GM21529 (cell line): ENCODE results near the gene NCLN.
"Not testable (repeated sequence)": the region's sequence is repeated elsewhere in the genome, so short reads cannot be mapped to it uniquely, and the experiment has no call there.

ENCODE experiments used
- ATAC-seq: cut with Tn5 transposase; IDR thresholded peaks from one replicate; pipeline ENCODE4 v1.9.1; 2021; ENCODE audit not compliant: unreplicated experiment

Gene NCLN

GRCh38 chr19:3185461-3186159 lies at the start of gene NCLN:
TSS of gene NCLN (plus strand) at chr19:3185930. CDS start at chr19:3186031, 101 bp downstream.
- peak; percentile 68 for ATAC-seq

GRCh38 chr19:3135961-3136683 lies 49.6 kb upstream of the NCLN start, which contains the start of gene GNA15:
TSS of gene GNA15 (plus strand) at chr19:3136033. CDS start at chr19:3136451, 418 bp downstream.
- no peak for ATAC-seq

GRCh38 chr19:3136684-3137055 lies 49.1 kb upstream of the NCLN start:
- ATAC-seq, result no peak

- no peak for ATAC-seq
Measured at GRCh38 chr19:3137119-3137518, 48.6 kb upstream of the NCLN start.

DNA sequence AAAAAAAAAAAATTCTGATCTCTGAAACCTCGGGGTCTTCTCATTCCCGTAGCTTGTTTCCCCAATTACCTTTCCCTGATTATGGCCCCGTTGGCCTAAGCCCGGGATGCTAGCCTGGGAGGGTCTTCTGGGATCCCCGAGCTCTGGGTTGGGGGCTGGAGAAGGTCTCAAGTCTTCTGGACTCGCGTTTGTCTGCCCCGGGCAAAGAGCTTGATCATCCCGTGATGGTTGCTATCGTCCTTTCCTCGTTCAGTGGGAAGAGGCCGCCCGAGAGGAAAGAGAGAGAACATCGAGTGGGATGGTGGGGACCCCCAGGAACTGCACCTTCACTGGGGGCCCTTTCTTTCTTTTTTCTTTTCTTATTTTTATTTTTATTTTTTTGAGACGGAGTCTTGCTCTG lies 47.5 kb upstream of the NCLN start:
- ATAC-seq, result no peak

DNA sequence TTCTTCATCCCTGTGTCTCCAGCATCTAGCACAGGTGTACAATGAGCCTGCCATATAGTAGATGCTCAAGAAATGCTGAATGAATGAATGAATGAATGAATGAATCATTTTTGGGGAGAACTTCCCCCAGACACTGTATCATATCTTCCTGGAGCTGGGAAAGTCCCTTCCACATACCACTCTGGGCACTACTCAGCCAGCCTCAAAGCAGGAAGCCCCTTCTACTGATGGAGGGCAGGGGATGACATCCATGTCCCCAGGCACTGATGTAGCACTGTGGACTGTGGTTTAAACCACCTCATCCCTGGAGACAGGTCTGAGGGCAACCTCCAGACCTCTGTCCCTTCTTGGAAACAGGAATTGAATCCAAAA lies 45.1 kb upstream of the NCLN start:
- ATAC-seq, result no peak

- no peak for ATAC-seq
Measured at GRCh38 chr19:3142292-3142670, 43.4 kb upstream of the NCLN start.

DNA sequence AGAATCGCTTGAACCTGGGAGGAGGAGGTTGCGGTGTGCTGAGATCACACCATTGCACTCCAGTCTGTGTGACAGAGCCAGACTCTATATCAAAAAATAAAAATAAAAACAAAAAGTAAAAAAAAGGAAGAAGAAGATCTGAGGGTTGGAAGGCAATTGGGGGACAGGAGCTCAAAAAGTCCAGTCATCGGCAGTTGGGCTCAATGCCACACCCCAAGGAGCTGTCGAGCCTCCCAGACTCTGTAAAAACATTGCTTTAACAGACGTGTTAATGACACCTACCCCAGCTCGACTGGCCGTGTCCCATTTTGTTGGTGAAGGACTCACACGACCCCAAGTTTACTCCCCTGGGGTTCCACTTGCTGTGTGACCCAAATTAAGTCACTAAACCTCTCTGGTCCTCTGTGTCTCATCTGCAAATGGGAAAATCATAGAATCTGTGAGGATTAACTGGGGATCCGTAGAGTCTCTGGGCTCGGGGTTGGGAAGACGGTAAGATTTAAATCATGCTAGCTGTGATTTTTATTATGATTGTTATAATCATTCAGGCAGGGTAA lies 42.9 kb upstream of the NCLN start:
- no peak for ATAC-seq

DNA sequence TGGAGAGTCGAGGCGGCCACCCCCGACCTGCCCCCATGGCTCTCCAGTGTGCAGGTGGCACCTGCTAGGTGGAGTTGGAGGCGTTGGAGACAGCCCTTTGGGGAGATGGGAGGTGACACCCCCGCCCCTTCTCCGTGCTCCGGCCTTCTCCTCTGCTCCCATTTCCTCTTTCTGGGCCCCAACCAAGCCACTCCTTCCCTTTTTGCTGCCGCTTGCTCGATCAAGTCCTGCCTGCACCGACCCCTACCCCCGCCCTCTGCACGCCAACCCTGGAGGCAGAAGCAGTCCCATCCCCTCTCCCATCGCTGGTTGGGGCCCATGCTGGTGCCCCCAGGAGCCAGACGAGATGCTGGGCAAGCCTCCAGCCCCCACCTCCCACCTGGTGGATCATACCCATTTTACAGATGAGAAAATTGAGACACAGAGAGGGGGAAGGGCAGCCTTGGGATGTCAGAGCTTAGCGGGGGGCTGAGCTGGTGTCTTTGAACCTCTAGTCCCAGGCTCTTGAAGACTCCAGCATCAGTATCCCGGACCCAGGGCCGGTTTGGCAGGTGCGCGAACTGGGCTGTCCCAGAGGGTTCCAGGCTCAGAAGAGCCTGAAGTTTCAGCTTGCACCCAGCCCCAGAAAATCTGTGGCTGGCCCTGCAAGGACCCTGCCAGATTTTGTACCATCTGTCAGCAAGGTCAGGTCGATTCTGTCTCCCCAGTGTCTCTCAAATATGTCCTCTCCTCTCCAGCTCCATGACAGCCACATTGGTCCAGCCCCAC lies 39.6 kb upstream of the NCLN start:
- ATAC-seq, result no peak

GRCh38 chr19:3146677-3147100 lies 39.0 kb upstream of the NCLN start:
- ATAC-seq, result no peak

GRCh38 chr19:3148503-3148902 lies 37.2 kb upstream of the NCLN start:
- ATAC-seq, result no peak

GRCh38 chr19:3149089-3149488 lies 36.6 kb upstream of the NCLN start:
- ATAC-seq, result no peak

DNA sequence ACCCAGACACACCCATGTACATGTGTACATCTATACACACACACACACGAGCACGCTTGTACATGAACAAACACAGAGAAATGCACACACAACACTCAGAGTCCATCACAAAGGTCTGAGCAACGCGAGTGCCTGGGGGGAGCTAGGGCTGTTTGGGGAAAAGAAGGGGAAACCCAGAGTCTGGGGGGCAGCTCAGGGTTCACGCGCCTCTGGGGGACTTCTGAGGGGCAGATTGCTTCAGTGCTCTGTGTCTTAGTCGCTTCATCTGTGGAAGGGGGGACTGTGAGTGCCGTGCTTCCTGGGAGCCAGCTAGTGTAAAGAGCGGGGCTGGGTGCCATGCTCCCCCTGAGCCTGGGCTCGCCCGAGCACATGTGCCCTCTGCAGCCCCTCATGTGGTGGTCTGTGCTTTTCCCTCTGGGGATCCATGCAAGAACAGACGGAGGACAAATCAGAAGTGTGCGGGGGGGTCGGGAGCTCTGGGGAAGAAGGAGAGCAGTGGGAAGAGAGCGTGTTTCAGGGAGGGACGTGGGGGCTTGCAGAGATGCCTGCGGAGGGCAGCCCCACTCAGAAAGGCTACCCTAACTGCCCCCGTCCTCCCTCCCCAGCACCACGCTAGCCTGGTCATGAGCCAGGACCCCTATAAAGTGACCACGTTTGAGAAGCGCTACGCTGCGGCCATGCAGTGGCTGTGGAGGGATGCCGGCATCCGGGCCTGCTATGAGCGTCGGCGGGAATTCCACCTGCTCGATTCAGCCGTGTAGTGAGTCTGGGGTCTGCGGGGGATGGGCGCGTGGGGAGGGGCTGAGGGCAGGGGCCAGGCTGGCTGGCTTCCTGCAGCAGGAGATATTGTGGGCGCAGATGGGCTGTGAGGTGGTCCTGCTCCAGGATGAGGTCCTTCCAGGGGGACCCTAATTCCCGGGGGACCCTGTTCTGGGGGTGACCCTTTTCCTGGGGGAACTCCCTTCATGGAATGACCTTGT lies 35.9 kb upstream of the NCLN start:
- ATAC-seq, result no peak

- ATAC-seq, result no peak
Measured at GRCh38 chr19:3150739-3151329, 34.9 kb upstream of the NCLN start.

GRCh38 chr19:3151563-3152418 lies 33.9 kb upstream of the NCLN start:
- ATAC-seq, result no peak

GRCh38 chr19:3152419-3152780 lies 33.3 kb upstream of the NCLN start:
- ATAC-seq, result no peak

DNA sequence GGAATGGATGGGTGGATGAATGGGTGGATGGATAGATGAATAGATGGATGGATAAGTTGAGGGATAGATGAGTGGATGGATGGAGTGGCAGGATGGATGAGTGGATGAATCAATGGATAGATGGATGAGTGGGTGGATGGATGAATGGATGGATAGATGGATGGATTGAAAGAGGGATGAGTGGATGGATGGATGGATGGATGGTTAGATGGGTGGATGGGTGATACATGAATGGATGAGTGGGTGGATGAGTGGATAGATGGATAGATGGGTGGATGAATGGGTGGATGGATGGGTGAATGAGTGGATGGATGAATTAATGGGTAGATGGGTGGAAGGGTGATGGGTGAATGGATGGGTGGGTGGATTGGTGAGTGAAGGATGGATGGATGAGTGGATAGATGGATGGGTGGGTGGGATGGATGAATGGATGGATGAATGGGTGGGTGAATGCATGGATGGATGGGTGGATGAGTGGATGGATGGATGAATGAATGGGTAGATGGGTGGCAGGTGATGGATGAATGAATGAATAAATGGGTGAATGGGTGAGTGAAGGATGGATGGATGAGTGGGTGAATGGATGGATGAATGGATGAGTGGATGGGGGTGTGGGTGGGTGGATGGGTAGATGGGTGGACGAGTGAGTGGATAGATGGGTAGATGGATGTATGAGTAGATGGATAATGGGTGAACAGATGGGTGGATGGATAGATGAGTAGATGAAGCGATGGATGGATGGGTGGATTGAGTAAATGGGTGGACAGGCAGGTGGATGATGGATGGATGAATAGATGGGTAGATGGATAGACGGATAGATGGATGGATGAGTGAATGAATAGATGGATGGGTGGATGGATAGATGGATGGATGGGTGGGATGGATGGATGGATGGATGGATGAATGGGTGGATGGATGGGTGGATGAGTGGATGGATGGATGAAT lies 32.2 kb upstream of the NCLN start:
- ATAC-seq, result no peak

DNA sequence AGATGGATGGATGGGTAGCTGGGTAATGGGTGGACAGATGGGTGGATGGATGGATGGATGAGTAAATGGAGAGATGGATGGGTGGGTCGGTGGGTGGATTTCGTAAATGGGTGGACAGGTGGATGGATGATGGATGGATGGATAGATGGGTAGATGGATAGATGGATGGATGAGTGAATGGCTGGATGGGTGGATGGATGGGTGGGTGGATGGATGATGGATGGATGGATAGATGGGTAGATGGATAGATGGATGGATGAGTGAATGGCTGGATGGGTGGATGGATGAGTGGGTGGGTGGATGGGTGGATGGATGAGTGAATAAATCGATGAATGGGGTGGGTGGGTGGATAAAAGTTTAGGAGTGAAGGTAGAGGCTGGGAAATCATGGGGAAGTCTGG lies 31.3 kb upstream of the NCLN start:
- not testable (repeated sequence) for ATAC-seq
